Stimulated activated CD4-positive, alpha-beta T cell treated with anti-CD3 and anti-CD28 coated beads, Interleukin-4, amount 100 ng/mL, for 24 hours (primary cell): ENCODE measurements around the gene ACVR1B.

Experiments
- DNase-seq: peaks from one replicate; pipeline ENCODE4 v3.0.0-alpha.2; 2020

The ACVR1B gene

DNA sequence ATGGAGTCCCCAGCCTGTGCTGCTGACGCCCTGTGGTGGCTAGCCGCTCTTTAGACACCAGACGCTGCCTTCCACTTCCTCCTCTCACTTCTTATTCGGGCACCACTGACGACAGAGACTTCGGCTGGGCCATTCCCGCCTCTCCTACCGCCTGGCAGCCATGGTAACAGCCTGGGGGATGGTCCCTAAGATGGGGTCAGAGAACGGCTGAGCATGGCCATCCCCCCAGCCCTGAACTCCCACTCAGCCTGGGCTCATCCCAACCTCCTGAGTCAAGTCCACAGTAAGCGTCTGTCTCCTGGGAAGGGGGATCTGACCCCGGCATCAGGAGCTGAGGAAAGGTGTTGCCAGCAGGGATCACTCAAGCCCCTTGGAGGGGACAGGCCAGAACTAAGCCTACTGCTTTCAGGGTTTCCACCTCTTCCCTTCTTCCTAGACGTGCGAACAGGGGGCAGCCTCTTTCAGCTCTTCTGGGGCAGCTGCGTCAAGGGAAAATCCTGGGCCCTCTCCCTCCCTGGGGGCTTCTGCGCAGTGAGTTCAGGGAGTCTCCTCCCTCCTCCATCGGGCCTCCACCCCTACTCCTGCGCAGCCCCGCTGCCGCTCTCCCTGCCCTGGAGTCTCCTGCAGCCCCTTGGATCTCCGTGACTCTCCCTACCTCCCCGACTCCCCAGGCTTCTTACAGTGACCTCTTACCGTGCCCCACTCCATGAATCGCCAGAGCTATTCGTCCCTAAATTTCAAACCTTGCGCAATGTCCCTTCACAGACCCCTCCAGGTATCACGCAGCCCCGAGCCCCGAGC is 54.6 kb downstream of the ACVR1B start:
- DNase-seq, result no peak

DNA sequence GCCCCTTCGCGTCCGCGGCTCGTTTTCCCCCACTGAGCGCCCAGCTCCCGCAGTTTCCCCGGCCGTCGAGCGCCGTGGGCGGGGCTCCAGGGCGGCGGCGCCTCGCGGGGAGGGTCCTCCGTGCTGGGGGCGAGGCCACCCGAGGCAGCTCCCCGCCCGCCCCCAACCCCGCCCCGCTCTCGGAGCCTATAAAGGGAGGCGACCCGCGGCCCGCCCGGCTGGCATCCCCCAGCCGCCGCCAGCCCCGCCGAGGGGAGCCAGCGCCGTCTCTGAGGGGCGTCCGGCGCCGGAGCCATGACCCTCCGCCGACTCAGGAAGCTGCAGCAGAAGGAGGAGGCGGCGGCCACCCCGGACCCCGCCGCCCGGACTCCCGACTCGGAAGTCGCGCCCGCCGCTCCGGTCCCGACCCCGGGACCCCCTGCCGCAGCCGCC is 55.2 kb downstream of the ACVR1B start, which contains the start of gene TAMALIN:
Gene TAMALIN, plus strand, starts transcription at position 221 of the 432 bp plus-strand sequence. Its CDS starts 74 bp downstream, at position 295.
- DNase-seq, result peak; percentile 76

DNA sequence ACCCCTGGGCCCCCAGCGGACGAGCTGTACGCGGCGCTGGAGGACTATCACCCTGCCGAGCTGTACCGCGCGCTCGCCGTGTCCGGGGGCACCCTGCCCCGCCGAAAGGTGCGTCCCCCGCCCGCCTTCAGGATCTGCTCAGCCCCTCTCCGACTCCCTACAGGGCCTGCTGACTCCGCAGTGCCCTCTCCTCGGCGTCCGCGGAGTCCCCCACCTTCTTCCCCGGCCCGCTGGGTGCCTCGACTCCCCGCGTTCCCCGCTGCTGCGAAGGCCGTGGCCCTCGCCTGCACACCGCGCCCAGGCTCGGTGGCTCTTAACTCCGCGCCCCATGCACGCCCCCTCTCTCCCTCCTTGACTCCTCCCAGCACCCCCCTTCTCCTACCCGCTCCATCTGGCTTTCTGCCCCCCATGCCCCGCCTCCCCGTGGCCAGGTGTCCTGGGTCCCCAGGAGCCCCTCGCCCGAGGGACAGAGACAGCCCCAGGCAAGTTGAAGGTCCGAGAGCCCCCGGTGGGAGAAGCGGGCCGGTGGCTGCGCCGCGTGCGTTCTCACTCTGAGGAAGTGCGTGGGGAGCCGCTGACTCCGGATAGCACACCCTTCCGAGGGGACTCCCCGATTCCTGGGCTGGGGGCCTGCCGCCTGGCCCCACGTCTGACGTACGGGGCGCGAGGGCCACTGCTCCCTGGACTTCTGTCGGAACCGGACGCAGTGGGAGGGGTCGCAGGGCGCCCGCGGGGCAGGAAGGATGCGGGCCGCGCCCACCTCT is 55.8 kb downstream of the ACVR1B start:
- peak; percentile 49 for DNase-seq

DNA sequence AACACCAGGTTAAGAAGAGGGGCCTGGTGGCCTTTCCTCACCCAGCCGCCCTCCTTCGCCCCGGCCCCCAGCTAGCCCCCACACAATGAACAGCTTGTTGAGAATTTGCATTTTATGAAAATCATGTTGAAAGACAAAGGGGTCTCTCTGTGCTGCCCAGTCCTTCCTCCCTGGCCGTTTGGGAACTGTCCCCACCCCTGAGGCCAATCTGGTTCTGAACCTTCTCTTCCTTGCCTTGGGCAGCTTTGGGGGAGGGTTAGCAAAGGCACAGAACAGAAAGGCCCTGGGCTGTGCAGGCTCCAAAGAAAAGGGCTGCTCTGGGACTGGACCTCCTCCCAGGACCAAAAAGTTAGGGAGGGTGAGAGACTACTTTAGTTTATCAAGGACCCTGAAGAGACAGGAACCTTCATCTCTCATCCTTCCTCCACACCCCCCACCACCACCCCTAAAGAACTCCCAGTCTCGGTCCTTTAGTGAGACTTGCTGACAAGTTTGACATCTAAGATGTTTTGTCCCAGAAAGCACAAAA is 56.5 kb downstream of the ACVR1B start:
- DNase-seq, result no peak

DNA sequence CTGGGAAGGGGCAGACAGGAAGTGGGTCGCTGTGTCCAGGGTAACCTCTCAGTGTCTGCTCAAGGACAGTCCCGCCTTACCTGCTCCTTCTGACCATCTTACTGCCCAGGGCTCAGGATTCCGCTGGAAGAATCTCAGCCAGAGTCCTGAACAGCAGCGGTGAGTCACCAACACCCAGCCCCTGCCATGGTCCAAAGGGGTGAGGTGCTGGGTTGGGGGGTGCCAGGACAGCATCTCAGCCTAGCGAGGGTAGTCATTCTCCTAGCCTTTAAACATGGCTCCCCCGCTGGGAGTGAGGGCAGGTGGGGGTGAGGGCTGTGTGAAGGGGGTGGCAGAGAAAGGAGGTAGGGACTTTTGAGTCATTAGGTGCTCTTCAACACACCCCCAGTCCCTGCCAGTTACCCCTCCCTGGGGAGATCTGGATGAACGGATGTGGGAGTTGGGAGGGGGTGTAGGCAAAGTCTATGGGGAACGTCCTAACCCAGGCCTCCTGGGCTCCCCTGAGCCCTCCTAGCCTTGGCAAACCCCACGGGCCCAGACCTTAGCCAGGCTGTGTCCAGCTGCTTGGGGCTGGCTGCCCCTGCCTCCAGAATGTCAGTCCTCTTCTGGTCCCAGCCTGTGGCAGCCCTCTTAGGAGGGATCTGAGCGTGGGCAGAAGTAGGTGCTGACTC is 57.7 kb downstream of the ACVR1B start:
- no peak for DNase-seq

DNA sequence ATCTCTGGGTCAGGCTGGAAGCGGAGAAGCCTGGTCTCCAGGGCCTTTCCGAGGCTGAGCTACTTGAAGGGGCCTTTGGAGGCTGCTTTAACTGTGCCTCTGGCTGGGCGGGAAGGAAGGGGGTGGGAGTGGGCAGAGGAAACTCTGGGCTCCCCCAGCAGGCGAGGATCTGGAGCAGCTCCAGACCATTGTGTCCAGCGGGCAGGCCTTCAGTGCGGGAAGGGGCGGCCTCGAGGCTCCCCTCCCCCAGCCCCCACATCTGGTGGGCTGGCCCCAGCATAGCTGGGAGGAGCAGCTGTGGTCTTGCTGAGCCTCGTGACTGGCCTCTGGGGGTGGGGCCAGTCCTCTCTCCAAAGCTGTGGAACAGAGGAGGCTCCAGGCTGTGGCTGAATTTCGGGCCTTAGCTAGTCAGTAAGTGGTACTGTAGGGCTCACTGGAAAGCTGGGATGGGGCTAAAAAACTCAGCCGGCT is 58.7 kb downstream of the ACVR1B start:
- no peak for DNase-seq

DNA sequence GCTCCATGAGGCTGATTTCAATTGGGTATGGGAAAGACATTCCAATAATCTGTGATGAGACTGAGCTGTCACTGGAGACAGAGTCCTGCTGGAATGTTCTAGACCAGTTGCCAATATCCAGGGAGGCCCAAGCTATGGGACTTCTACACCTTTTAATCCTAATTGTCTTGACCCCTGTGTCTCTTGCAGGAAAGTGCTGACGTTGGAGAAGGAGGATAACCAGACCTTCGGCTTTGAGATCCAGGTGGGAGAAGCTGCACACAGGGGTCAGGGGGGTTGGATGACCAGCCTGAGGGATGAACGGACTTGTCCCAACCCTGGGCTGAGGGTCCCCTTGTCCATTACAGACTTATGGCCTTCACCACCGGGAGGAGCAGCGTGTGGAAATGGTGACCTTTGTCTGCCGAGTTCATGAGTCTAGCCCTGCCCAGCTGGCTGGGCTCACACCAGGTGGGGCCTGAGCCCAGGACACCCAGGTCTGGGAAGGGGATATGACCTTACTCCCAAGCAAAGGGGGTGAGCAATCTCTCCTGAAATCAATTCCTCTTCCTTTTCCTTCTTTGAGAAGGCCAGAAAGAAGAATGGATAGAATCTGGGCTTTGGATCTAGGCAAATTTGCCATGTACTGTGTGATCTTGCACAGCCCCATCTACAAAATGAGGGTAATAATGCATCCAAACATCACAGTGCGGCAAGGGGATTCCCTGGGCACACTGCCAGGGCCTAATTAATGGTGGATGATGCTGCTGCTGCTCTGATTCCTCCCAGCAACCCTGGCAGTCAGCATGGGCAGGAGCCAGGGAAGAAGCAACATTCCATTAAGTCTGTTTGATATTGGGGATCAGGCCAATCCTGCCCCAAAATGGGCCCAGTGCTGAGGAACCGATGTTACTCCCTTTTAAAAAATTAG is 59.4 kb downstream of the ACVR1B start:
- no peak for DNase-seq

DNA sequence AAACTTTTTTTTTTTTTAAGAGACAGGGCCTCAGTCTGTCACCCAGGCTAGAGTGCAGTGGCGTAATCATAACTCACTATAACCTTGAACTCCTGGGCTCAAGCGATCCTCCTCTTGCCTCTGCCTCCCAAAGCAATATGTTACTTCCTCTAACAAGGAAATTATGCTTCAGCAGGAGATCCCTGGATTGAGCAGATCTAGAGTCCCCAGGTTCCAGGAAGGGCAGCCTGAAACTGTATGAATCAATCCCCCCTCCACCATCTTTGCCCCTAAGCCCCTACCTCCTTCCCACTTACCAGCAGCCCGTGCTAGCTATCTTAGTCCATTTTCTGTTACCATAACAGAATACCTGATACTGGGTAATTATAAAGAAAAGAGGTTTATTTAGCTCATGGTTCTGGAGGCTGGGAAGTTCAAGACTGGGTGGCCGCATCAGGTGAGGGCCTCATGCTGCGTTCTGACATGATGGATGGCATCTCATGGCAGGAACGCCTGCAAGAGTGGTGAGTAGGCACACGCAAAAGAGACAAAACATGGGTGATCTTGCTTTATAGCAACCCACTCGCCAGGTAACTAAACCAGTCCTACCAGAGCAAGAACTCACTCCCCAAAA is 60.2 kb downstream of the ACVR1B start:
- no peak for DNase-seq

DNA sequence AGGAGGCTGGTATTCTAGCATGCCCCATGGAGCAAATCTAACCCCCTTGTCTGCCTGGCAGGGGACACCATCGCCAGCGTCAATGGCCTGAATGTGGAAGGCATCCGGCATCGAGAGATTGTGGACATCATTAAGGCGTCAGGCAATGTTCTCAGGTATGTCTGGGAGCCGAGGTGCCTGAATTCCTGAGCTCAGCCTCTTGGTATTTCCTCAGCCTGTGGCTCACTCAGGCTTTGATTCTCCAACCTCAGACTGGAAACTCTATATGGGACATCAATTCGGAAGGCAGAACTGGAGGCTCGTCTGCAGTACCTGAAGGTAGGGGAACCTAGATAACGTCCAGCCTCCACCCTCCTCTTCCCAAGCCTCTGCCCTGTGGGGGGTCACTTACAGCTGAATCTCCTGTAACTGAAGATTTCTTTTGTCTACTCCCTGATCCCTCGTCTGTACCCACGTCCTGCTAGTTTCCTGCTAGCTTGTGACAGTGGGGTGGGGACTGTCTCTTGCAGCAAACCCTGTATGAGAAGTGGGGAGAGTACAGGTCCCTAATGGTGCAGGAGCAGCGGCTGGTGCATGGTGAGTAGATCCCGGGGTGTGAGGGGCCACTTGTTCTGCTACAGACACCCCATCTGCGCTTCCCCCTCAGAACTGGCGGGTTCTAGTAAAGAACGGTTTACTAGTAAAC is 62.3 kb downstream of the ACVR1B start:
- DNase-seq, result no peak

DNA sequence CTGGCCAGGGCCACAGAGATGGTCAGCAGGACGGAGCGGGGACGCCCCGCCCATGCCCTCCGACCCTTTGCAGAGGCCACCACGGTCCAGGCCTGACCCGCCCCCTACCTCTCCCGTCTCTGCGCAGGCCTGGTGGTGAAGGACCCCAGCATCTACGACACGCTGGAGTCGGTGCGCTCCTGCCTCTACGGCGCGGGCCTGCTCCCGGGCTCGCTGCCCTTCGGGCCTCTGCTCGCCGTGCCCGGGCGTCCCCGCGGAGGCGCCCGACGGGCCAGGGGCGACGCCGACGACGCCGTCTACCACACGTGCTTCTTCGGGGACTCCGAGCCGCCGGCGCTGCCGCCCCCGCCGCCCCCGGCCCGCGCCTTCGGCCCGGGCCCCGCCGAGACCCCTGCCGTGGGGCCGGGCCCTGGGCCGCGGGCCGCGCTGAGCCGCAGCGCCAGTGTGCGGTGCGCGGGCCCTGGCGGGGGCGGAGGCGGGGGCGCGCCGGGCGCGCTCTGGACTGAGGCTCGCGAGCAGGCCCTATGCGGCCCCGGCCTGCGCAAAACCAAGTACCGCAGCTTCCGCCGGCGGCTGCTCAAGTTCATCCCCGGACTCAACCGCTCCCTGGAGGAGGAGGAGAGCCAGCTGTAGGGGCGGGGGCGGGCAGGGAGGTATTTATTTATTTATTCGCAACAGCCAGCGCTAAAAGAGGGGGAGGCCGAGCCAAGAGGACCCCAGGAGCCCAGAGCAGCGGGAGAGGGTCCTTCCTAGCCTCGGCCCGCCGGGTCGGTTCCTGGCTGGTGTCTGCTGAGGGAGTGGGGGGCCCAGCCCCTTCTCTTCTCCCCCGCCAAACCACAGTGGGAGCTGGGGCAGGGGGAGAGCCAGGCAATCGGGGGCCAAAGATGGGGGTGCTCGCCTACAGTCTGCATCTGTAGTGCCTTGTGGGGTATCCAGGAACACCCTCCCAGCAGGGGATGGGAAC is 63.4 kb downstream of the ACVR1B start:
- DNase-seq, result no peak

DNA sequence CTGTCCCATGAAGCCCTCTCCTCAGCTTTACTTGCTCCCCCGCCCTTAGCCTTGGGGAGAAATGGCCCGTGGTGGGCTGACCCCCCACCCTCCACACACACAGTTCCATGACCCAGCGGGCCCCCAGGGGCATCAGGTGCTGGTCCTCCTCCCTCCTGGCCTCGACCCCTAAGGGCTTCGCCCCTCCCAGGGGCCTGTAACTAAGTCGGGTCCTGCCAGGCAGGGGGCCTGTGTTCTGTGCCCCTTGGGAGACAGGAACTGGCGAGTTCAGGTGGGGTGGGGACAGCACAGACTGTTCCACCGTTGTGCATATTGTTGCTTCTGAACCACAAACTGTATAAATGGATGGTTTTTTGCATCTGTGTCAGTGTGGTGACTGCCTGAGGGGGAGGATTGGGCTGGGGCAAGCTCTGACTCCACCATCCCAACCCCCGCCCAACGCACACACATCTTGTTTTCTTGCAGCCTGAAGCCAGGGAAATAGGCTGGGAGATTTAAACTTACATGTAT is 64.1 kb downstream of the ACVR1B start:
- DNase-seq, result no peak

DNA sequence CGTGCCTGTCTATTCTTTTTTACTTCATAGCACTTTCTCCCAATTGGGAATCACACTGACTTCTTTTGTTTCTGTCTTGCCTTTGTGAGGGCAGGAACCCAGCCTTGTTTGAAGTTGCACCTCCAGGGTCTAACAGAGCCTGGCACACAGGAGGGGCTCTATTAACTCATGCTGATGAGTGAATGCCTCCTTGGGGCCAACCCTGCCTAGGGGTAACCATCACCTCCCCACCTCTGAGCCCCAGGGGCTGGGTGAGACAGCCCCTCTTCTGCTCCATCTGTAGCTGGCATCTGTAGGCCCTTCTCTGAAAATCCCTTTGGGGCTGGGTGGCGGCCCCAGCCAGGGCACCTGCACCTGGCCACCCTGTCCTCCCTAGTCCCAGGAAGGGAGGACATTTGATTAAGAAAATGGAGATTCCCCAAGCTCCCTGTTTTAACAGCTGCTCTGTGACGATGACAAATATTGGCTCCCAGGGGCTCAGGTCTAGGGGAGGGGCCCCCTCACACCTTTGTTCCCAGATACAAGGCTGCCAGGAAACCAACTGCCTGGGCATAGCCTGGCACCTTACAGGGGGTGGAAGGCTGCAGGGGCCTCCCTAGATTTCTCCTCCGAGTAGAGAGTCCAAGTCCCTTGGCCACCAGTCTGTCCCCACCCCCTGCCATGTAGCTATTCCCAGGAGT is 67.1 kb downstream of the ACVR1B start:
- no peak for DNase-seq

DNA sequence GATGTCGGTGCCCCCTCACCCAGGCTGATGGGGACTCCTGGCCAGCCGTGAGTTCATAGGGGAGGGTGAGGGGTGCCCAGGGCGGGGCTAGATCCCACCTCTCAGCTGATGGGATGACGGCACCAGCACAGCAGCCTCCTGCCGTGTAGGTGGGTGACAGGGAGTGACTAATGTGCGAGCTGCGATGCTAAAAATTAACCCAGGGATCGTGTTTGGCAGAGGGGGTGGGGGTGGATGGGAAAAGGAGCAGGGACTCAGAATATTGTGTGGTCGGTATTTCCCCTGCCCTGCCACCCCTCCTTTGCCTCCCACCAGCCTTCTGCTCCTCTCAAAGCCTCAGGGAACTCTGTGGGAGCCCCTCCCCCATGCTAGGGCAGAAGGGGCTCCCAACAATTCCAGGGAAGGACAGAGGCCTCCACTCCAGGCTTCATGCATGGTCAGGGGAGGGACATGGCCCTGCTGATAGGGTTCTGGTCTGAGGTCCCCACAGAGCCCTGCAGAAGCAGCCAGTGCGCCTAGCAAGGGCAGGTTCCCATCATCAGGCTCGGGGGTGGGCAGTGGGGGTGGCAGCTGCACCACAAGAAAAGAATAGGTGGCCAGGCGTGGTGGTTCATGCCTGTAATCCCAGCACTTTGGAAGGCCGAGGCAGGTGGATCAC is 67.7 kb downstream of the ACVR1B start:
- no peak for DNase-seq

DNA sequence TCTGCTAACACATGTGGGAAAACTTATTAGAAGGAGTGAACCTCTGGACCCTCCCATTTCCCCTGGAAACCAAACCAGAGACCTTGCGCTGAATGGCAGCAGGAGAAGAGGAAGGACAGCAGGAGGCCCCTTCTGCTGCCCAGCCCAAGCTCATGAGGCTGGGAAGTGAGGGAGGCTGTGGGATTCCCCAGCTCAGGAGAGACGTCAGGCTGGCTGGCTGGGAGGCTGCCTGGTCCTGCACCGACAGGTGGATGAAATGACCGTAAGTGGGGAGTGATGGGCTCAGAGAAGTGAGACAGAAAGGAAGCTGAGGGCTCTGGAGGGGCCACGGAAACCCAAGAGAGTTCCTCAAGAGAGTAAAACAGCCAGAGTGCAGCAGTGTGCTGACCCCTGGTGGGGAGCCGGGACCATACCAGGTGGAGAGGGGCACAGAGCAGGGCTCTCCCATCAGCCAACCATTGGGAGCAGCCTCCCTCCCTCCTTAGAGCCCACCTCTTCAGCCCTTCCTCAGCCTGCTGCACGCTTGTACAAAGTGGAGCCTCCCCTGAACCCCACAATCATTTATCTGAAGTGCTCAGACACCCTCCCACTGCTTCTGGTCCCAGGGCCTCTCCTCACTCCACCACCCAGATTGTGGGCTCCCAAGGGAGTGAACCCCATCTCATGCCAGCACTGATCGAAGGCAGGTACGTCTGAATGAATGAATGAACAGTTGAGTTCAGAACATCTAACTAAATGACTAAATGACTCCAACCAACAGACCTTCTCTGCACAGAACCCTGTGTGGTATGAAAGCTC is 69.2 kb downstream of the ACVR1B start:
- DNase-seq, result peak; percentile 63

DNA sequence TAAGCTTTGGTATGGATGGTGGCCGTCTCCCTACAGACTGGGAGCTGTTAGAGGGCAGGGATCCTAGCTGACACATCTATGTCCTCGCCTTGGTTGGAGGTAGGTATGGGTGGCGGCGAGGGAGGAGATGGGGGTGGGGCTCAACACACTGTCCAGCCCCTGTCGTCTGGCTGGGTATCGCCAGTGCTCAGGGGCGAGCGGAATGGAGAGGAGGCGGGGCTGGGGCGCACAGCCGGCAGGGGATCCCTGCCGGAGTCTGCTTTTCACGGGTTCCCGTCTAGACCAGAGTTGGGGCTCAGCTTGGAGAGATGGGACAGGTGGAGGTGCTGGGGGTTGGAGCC is 71.3 kb downstream of the ACVR1B start:
- peak; percentile 24 for DNase-seq

DNA sequence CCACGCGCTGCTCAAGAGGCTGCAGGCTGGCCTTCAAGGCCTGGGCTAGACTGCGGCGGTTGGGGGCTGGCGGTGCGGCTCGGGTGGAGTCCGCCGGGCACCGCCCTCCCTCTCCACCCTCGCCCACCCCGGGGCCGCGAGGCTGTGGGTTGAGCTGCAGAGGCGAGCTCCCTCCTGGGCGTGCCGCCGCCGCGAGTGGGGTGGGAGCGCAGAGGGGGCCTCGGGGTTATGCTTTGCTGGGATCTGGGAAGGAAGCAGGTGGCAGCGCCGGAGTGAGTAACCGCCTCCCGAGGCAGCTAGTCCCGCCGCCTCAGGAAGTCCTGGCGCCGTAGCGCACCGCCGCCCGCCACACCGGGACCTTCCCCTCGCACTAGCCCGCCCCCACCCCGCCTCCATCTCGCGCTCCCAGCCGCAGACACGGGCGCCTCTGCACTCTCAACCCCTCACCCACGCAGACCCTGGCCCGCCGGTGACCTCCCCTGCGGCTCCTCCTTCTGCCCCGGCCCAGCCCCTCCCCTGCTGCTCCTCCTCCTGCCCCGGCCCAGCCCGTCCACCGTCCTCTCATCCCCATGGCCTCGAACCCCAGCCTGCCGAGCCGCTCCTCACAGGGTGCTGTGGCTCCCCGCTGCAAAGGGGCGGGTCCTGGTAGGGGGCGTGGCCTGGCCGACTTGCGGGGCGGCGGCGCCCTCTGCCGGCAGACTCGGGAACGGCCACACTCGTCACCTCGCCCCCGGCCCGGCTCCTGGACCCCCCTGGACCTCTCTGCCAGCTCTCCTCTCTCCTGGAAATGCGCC is 71.9 kb downstream of the ACVR1B start:
- DNase-seq, result peak; percentile 93
